ENCODE measurements around the gene INAFM2.

INAFM2 gene

GRCh38 chr15:40323239-40323952, at the start of gene INAFM2:
Gene INAFM2, plus strand, starts transcription at chr15:40323692. Its CDS starts 364 bp downstream, at chr15:40324056.
- peak; percentile 97 for DNase-seq (ENCODE audit: low read depth)
- H3K4me3 ChIP-seq (ENCODE audit: low read depth, low read length), result peak within 1 kb of the TSS; percentile 65
- peak; percentile 53 for TF ChIP-seq CTCF (IDR thresholded peaks at IDR 0.05; ENCODE audit: insufficient read depth, low read depth, low read length, missing control alignments)

- TF ChIP-seq CTCF (IDR thresholded peaks at IDR 0.05; ENCODE audit: insufficient read depth, low read depth, low read length, missing control alignments), result peak; percentile 100
- DNase-seq (ENCODE audit: low read depth), result peak; percentile 91
- H3K4me3 ChIP-seq (ENCODE audit: low read depth, low read length), result no peak overlapping the region
Observed at GRCh38 chr15:40274350-40275274, 48.9 kb upstream of the INAFM2 start.

- DNase-seq (ENCODE audit: low read depth), result no peak
- H3K4me3 ChIP-seq (ENCODE audit: low read depth, low read length), result no peak overlapping the region
- no peak for TF ChIP-seq CTCF (IDR thresholded peaks at IDR 0.05; ENCODE audit: insufficient read depth, low read depth, low read length, missing control alignments)
Observed at GRCh38 chr15:40275523-40275922, 48.0 kb upstream of the INAFM2 start.

- DNase-seq (ENCODE audit: low read depth), result no peak
- no peak overlapping the region for H3K4me3 ChIP-seq (ENCODE audit: low read depth, low read length)
- no peak for TF ChIP-seq CTCF (IDR thresholded peaks at IDR 0.05; ENCODE audit: insufficient read depth, low read depth, low read length, missing control alignments)
Observed at GRCh38 chr15:40275954-40276353, 47.5 kb upstream of the INAFM2 start.

- H3K4me3 ChIP-seq (ENCODE audit: low read depth, low read length), result no peak overlapping the region
- no peak for TF ChIP-seq CTCF (IDR thresholded peaks at IDR 0.05; ENCODE audit: insufficient read depth, low read depth, low read length, missing control alignments)
- DNase-seq (ENCODE audit: low read depth), result no peak
Observed at GRCh38 chr15:40276927-40277326, 46.6 kb upstream of the INAFM2 start.

- TF ChIP-seq CTCF (IDR thresholded peaks at IDR 0.05; ENCODE audit: insufficient read depth, low read depth, low read length, missing control alignments), result no peak
- H3K4me3 ChIP-seq (ENCODE audit: low read depth, low read length), result no peak overlapping the region
- no peak for DNase-seq (ENCODE audit: low read depth)
Observed at GRCh38 chr15:40277471-40277870, 46.0 kb upstream of the INAFM2 start.

Measured in GM12865 (cell line).